ENCODE results near the gene CCDC92.
"Not testable (repeated sequence)": the region's sequence is repeated elsewhere in the genome, so short reads cannot be mapped to it uniquely, and the experiment has no call there.

The CCDC92 gene

GRCh38 chr12:123936471-123936870 lies 36.2 kb downstream of the CCDC92 start:
- DNase-seq (ENCODE audit: low read depth) = no peak

DNA sequence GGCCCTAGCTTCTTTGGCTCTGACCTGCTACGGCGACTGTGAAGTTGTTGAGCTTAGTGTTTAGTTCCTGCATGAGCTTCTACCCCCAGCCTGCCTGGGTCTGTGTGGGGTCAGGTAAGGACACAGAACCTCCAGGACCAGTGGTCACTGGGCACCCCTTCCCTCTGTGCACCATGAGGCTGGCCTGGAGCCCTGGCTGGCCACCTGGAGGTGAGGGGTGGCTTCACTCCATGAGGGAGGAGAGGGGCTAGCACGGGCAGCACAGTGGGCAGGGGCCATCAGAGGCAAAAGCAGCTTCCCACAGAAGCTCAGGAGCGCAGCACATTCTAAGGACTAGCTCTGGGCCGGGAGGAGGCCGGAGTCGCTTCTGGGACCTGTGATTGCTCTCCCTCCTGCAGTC lies 36.7 kb downstream of the CCDC92 start:
- no peak for DNase-seq (ENCODE audit: low read depth)

- DNase-seq (ENCODE audit: low read depth) = no peak
These were observed 37.8 kb downstream of the CCDC92 start for GRCh38 chr12:123934829-123935228.

GRCh38 chr12:123934016-123934620 lies 38.5 kb downstream of the CCDC92 start:
- no peak for DNase-seq (ENCODE audit: low read depth)

GRCh38 chr12:123933214-123933613 lies 39.4 kb downstream of the CCDC92 start:
- DNase-seq (ENCODE audit: low read depth) = no peak

GRCh38 chr12:123931686-123932321 lies 40.8 kb downstream of the CCDC92 start:
- DNase-seq (ENCODE audit: low read depth) = no peak

- DNase-seq (ENCODE audit: low read depth) = no peak
These were observed 42.6 kb downstream of the CCDC92 start for GRCh38 chr12:123929946-123930583.

GRCh38 chr12:123928897-123929296 lies 43.7 kb downstream of the CCDC92 start:
- no peak for DNase-seq (ENCODE audit: low read depth)

GRCh38 chr12:123928274-123928865 lies 44.3 kb downstream of the CCDC92 start:
- no peak for DNase-seq (ENCODE audit: low read depth)

- DNase-seq (ENCODE audit: low read depth) = no peak
These were observed 48.1 kb downstream of the CCDC92 start for GRCh38 chr12:123924539-123924938.

GRCh38 chr12:123923927-123924326 lies 48.7 kb downstream of the CCDC92 start:
- DNase-seq (ENCODE audit: low read depth) = no peak

GRCh38 chr12:123923038-123923437 lies 49.6 kb downstream of the CCDC92 start:
- no peak for DNase-seq (ENCODE audit: low read depth)

DNA sequence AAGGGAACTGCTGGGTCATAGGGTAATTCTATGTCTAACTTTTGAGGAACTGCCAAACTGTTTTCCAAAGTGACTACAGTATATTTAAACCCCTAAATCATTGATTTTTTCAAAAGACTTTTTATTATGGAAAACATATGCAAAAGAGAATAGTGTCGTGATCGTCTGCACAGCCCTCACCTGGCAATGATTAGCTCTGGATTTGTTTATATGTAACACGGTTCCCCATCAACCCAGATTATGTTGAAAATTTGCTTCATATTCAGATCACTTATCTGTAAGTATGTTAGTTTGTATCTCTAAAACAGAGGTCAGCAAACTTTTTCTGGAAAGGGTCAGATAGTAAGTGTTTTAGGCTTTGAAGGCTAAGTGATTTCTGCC lies 52.7 kb downstream of the CCDC92 start:
- no peak for DNase-seq (ENCODE audit: low read depth)

GRCh38 chr12:123917337-123917850 lies 55.2 kb downstream of the CCDC92 start:
- no peak for DNase-seq (ENCODE audit: low read depth)

DNA sequence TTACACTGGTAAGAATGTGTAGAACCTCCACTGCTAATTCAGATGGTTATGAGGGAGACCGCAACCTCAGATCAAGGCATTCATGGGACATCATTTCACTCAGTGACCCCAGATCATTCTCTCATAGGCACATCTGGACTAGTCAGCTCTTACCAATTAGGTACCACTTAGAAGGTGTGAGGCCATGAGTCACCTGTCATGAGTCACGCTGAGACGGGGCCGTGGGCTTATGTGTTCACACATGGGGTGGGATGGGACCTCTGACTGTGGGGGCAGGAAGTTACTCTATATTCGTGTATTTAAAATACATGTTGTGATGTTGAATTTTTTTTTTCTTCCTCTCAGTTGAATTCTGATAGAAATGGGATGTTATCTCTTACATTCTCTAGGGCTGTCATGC lies 55.9 kb downstream of the CCDC92 start:
- DNase-seq (ENCODE audit: low read depth) = no peak

DNA sequence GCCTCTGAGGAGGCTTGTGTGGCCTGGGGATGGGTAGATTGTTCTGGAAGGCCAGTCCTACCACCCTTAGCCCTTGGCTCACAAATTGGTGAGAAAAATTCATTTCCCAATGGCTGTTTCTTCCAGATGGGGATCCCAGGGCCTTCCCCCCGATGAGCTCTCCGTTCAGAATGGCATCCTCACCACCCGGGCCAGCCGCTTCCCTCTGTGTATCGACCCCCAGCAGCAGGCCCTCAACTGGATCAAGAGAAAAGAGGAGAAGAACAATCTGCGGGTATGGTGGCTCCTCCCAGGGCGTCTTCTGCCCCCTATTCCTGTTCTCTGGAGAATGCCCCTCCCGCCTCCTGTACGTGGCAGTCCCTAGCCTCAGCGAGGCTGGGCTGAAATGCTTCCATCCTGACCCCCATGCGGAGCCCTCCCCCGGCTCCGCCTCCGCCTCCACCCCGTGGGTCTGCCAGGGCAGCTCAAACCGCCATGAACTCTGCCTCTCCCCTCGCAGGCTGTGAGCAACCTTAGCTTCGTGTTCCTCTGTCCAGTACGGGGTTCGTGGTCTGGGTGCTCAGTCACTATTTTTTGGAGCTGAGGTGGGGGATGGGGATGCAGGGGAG lies 57.8 kb downstream of the CCDC92 start:
- no peak for DNase-seq (ENCODE audit: low read depth)

DNA sequence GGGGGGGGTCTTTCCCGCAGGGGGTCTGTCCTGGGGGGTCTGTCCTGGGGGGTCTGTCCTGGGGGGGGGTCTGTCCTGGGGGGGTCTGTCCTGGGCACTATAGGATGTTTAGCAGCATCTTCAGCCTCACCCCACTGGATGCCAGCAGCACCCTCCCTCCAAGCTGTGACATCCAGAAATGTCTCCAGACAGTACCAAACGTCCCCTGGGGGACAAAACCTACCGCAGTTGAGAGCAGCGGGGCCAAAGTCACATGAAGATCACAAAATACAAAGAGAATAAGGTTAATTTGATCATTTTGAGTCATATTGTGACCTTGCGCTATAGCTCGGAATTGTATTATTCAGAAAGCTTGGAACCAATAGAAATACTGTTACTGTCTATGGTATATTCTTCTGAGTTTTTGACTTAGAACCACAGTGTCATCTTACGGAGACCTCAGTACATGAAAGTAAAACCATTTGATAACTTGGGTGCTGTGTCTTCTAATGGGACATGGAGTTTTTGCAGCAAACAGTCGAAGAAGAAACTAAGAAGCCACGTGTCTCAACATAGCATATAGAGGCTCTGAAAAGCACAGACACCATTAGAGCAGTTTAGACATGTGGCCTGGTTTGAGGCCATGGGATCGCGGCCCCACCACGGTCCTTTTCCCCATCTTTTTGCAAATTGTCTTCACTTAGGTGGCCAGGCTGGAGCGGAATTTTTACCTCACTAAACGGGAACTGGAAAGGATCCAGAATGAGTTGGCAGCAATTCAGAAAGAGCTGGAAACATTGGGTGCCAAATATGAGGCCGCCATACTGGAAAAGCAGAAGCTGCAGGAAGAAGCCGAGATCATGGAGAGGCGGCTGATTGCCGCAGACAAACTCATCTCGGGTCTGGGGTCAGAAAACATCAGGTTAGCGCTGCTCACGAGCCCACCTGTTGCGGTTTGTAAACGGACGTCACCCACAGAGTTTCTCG lies 59.9 kb downstream of the CCDC92 start:
- no peak for DNase-seq (ENCODE audit: low read depth)

DNA sequence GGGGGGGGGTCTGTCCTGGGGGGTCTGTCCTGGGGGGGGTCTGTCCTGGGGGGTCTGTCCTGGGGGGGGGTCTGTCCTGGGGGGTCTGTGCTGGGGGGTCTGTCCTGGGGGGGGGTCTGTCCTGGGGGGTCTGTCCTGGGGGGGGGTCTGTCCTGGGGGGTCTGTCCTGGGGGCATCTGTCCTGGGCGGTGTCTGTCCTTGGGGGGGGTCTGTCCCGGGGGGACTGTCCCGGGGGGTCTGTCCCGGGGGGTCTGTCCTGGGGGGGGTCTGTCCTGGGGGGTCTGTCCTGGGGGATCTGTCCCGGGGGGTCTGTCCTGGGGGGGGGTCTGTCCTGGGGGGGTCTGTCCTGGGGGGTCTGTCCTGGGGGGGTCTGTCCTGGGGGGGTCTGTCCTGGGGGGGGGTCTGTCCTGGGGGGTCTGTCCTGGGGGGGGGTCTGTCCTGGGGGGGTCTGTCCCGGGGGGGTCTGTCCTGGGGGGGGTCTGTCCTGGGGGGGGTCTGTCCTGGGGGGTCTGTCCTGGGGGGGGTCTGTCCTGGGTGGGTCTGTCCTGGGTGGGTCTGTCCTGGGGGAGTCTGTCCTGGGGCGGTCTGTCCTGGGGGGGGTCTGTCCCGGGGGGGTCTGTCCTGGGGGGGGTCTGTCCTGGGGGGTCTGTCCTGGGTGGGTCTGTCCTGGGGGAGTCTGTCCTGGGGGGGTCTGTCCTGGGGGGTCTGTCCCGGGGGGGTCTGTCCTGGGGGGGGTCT lies 60.8 kb downstream of the CCDC92 start:
- not testable (repeated sequence) for DNase-seq (ENCODE audit: low read depth)

GRCh38 chr12:123910761-123911193 lies 61.9 kb downstream of the CCDC92 start:
- no peak for DNase-seq (ENCODE audit: low read depth)

DNA sequence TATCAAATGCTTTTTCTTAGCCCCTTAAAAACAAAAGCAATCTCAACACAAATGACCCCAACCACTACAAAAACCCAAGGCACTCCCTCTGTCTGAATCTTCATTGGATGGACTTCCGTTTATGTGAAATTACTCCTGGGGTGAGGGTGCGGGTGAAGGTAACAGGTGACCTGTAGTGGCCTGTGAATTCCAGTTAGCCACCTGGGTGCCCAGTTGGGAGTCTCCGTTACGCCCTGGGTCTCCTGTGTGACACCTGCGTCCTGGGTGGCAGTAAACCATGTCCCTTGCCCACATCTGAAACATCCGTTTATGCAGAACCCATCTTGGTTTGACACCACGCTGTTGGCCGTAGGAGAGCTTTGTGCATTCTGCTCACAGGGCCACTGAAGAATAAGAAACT lies 62.6 kb downstream of the CCDC92 start:
- no peak for DNase-seq (ENCODE audit: low read depth)
